GM12878 (cell line): ENCODE data around the gene TMEM135. TPM values are rescaled to one million over a fixed set of nuclear protein-coding genes. Genes with fewer than 3 reads are reported as not detected.

Source experiments
- ATAC-seq: fragments of 200-7000 bp; cut with Tn5 transposase; 3 replicates; pipeline ENCODE4 v1.9.1; 2020; ENCODE audit warnings: mild to moderate bottlenecking, moderate library complexity
- BruUV-seq: library from RNA; stranded (reverse); fragments of 400-500 nt; replicated peaks from 2 replicates; lab custom pipeline; 2021; lab: Mats Ljungman, UMichigan
- CTCF ChIA-PET: fragments of 300-600 bp; sonication (Branson Sonifier 250); formaldehyde crosslinking; extraction: SDS; loops from one replicate; lab custom pipeline; 2021; ENCODE audit warnings: inconsistent platforms; lab: Yijun Ruan, JAX
- POLR2A ChIA-PET: fragments of 350-600 bp; formaldehyde crosslinking; extraction: SDS; loops from one replicate; lab custom pipeline; 2021; ENCODE audit warnings: inconsistent platforms; lab: Charles Lee
- RAD21 ChIA-PET: fragments of 300-600 bp; sonication (Branson Sonifier 250); formaldehyde crosslinking; loops from one replicate; lab custom pipeline; 2023; ENCODE audit warnings: antibody characterized with exemption; ENCODE audit not compliant: unreplicated experiment; lab: Charles Lee
- SMC1A ChIA-PET: fragments of 300-600 bp; sonication (Branson Sonifier 250); formaldehyde crosslinking; loops from one replicate; lab custom pipeline; 2023; ENCODE audit not compliant: unreplicated experiment, uncharacterized antibody; lab: Charles Lee
- DNase-seq: peaks from one replicate; pipeline ENCODE4 v3.0.0-alpha.2; 2011; ENCODE audit warnings: low read depth, low spot score
- FAIRE-seq: peaks from 3 replicates; lab custom pipeline; 2011; peaks lifted over from hg19 to GRCh38; lab: Jason Lieb, UNC
- H2AFZ ChIP-seq: 2 replicates; pipeline ENCODE4 v1.6.0; 2011; ENCODE audit warnings: low read depth, low read length, control low read depth; ENCODE audit not compliant: control insufficient read depth
- H3K27ac ChIP-seq: 2 replicates; pipeline ENCODE4 v1.5.1; 2011; ENCODE audit warnings: control low read depth; ENCODE audit not compliant: control insufficient read depth, insufficient read depth
- H3K27me3 ChIP-seq, 2 experiments: replicated peaks in 1 of 2; 2 replicates each; pipeline versions ENCODE4 v1.6.0 to v1.6.1; 2011; ENCODE audit warnings: low read length in 1 of 2; ENCODE audit not compliant: control insufficient read depth in 2 of 2, insufficient read depth in 2 of 2
- H3K36me3 ChIP-seq, 2 experiments: 2 replicates each; pipeline ENCODE4 v1.5.1; 2011; ENCODE audit warnings: low read length in 1 of 2; ENCODE audit not compliant: control insufficient read depth in 2 of 2, insufficient read depth in 2 of 2
- H3K4me1 ChIP-seq: 2 replicates; pipeline ENCODE4 v1.6.1; 2011; ENCODE audit warnings: mild to moderate bottlenecking, low read length, moderate library complexity, mixed read lengths; ENCODE audit not compliant: control insufficient read depth, insufficient read depth
- H3K4me2 ChIP-seq: 2 replicates; pipeline ENCODE4 v1.6.0; 2011; ENCODE audit warnings: control low read depth; ENCODE audit not compliant: control insufficient read depth, insufficient read depth
- H3K4me3 ChIP-seq: fragments of 200-600 bp; sonication (generic); 2 replicates; pipeline ENCODE4 v1.5.1; 2016
- H3K79me2 ChIP-seq: 2 replicates; pipeline ENCODE4 v1.6.0; 2011; ENCODE audit warnings: low read length; ENCODE audit not compliant: control insufficient read depth, insufficient read depth
- H3K9ac ChIP-seq: 2 replicates; pipeline ENCODE4 v1.8.0; 2011; ENCODE audit warnings: low read length, control low read depth, mixed read lengths; ENCODE audit not compliant: control insufficient read depth, insufficient read depth
- H3K9me3 ChIP-seq: replicated peaks from 3 replicates; pipeline ENCODE4 v1.5.1; 2011; ENCODE audit warnings: mild to moderate bottlenecking, low read length; ENCODE audit not compliant: control insufficient read depth, insufficient read depth
- H4K20me1 ChIP-seq: 2 replicates; pipeline ENCODE4 v1.6.0; 2011; ENCODE audit not compliant: control insufficient read depth, insufficient read depth
- BACH1 ChIP-seq: fragments of 450-650 bp; IDR thresholded peaks from 2 replicates; pipeline ENCODE4 v1.6.1; 2017; ENCODE audit warnings: mild to moderate bottlenecking, borderline replicate concordance
- CBX5 ChIP-seq: sonication (generic); IDR thresholded peaks from 2 replicates; pipeline ENCODE4 v1.6.1; 2016; ENCODE audit warnings: low read depth, moderate library complexity, mild to moderate bottlenecking, inconsistent platforms
- E4F1 ChIP-seq: fragments of 450-650 bp; IDR thresholded peaks from 2 replicates; pipeline ENCODE4 v1.6.1; 2018; ENCODE audit warnings: borderline replicate concordance, mild to moderate bottlenecking; ENCODE audit not compliant: partially characterized antibody
- EED ChIP-seq: sonication (generic); IDR thresholded peaks from 2 replicates; pipeline ENCODE4 v1.6.1; 2016; ENCODE audit warnings: antibody characterized with exemption, low read depth
- ELK1 ChIP-seq: IDR thresholded peaks from 2 replicates; pipeline ENCODE4 v1.6.1; 2012; ENCODE audit warnings: low read depth, low read length, improper control_type of control experiment
- ESRRA ChIP-seq: IDR thresholded peaks from 2 replicates; pipeline ENCODE4 v1.6.1; 2012; ENCODE audit warnings: mild to moderate bottlenecking, low read length, improper control_type of control experiment
- HDGF ChIP-seq: fragments of 450-650 bp; IDR thresholded peaks from 2 replicates; pipeline ENCODE4 v1.6.1; 2016; ENCODE audit warnings: antibody characterized with exemption
- IRF4 ChIP-seq: IDR thresholded peaks from 2 replicates; pipeline ENCODE4 v1.6.1; 2011; ENCODE audit warnings: low read depth, low read length
- IRF5 ChIP-seq: fragments of 450-650 bp; IDR thresholded peaks from 2 replicates; pipeline ENCODE4 v1.6.1; 2017; ENCODE audit warnings: borderline replicate concordance
- POLR2A ChIP-seq: IDR thresholded peaks from 2 replicates; pipeline ENCODE4 v1.6.1; 2011; ENCODE audit warnings: low read depth, mild to moderate bottlenecking, low read length
- POLR2AphosphoS2 ChIP-seq: IDR thresholded peaks from 2 replicates; pipeline ENCODE4 v1.6.1; 2011; ENCODE audit warnings: low read depth, mild to moderate bottlenecking, low read length, improper control_type of control experiment, moderate library complexity
- RB1 ChIP-seq: fragments of 450-650 bp; formaldehyde crosslinking; IDR thresholded peaks from 2 replicates; pipeline ENCODE4 v1.6.1; 2017; ENCODE audit warnings: mild to moderate bottlenecking, borderline replicate concordance
- RUNX3 ChIP-seq: IDR thresholded peaks from 2 replicates; pipeline ENCODE4 v1.6.1; 2012; ENCODE audit warnings: low read length, inconsistent platforms
- SPI1 ChIP-seq: IDR thresholded peaks from 2 replicates; pipeline ENCODE4 v1.6.1; 2011; ENCODE audit warnings: low read depth, mild to moderate bottlenecking, low read length, moderate library complexity, borderline replicate concordance; ENCODE audit not compliant: insufficient read depth
- SRF ChIP-seq, 2 experiments: IDR thresholded peaks; 2 replicates each; pipeline ENCODE4 v1.6.1; 2011; ENCODE audit warnings: low read depth in 2 of 2, low read length in 2 of 2, mild to moderate bottlenecking in 1 of 2, moderate library complexity in 1 of 2
- TARDBP ChIP-seq: IDR thresholded peaks from 2 replicates; pipeline ENCODE4 v1.6.1; 2016; ENCODE audit warnings: borderline replicate concordance
- USF2 ChIP-seq: IDR thresholded peaks from 2 replicates; pipeline ENCODE4 v1.6.1; 2011; ENCODE audit warnings: low read depth, low read length, improper control_type of control experiment, borderline replicate concordance
- WGBS: methylation state at CpG from one replicate; pipeline ENCODE4 v1.1.6; 2016; ENCODE audit warnings: low lambda C conversion rate; ENCODE audit not compliant: insufficient replicate concordance, insufficient coverage; ENCODE audit errors: missing lambda C conversion rate; 5-methylcytosine and 5-hydroxymethylcytosine counted together
- in situ Hi-C: fragments of 300-500 bp; cut with MboI; formaldehyde crosslinking; loops from 9 replicates; pipeline ENCODE4 v1.14.3; 2018; ENCODE audit warnings: mixed read lengths
- intact Hi-C: fragments of 100-400 bp; cut with micrococcal nuclease; formaldehyde crosslinking; loops from one replicate; pipeline ENCODE4 v1.14.2; 2022; ENCODE audit not compliant: unreplicated experiment
- polyA plus RNA-seq, 11 experiments: library from polyadenylated mRNA; depleted of rRNA in 4 of 11; unstranded in 6 of 11; stranded (reverse) in 5 of 11; fragments of >200 nt; fragmentation: Nextera tagmentation in 4 of 11; fragmentation: Illumina TruSeq in 1 of 11; extraction: Ambion mirVana in 4 of 11; extraction: Trizol in 1 of 11; gene quantifications; 1 replicate in 1 of 11; 2 replicates in 10 of 11; pipeline versions ENCODE4 v1.2.1 to v1.2.3, GENCODE V29; 2011 to 2016; ENCODE audit warnings: inconsistent platforms in 2 of 11, missing spikeins in 2 of 11, low read depth in 1 of 11
- total RNA-seq, 4 experiments: library from RNA; depleted of rRNA in 3 of 4; stranded (reverse); fragments of >200 nt in 3 of 4; fragmentation: Illumina TruSeq in 1 of 4; extraction: Trizol in 1 of 4; gene quantifications; 2 replicates each; pipeline versions ENCODE4 v1.2.1 to v1.2.3, GENCODE V29; 2013 to 2021
- TF ChIP-seq, protein P1 (sequence below): fragments of 450-650 bp; IDR thresholded peaks from 2 replicates; pipeline ENCODE4 v1.6.1; 2016; ENCODE audit warnings: mild to moderate bottlenecking

The TMEM135 gene
- total and polyA plus RNA-seq, 10 of the 15 experiments (the other 5 are each of a cell fraction or from before 2014, with no cell fraction given) = 7.2 to 117 (median 12.9) TPM

GRCh38 chr11:86988351-86988881 is 49.3 kb upstream of the TMEM135 start (continued):
- TF ChIP-seq USF2 = no peak
- no peak for TF ChIP-seq TARDBP
- TF ChIP-seq RB1 = no peak
- TF ChIP-seq, protein P1, sequence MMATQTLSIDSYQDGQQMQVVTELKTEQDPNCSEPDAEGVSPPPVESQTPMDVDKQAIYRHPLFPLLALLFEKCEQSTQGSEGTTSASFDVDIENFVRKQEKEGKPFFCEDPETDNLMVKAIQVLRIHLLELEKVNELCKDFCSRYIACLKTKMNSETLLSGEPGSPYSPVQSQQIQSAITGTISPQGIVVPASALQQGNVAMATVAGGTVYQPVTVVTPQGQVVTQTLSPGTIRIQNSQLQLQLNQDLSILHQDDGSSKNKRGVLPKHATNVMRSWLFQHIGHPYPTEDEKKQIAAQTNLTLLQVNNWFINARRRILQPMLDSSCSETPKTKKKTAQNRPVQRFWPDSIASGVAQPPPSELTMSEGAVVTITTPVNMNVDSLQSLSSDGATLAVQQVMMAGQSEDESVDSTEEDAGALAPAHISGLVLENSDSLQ = no peak
- no peak for TF ChIP-seq CBX5
- TF ChIP-seq EED = no peak
- TF ChIP-seq HDGF = no peak
- no peak for TF ChIP-seq IRF4
- no peak for TF ChIP-seq POLR2AphosphoS2
- TF ChIP-seq, all 136 proteins: peak for 0

GRCh38 chr11:86990031-86990430 is 47.7 kb upstream of the TMEM135 start:
- ATAC-seq (no peak), FAIRE-seq (no peak), DNase-seq (no peak)
- WGBS = 0% methylated on average over 1 of the region's 1 CpG
- Histone ChIP-seq H3K4me2 (no peak overlapping the region), H3K9ac (no peak overlapping the region), H2AFZ (no peak overlapping the region), H3K27me3 (no peaks in the 10 kb centered on the region), H3K36me3 (no peaks in the 10 kb centered on the region), H3K9me3 (no peaks in the 10 kb centered on the region), H3K4me3 (no peak overlapping the region), H4K20me1 (no peaks in the 10 kb centered on the region), H3K27ac (no peak overlapping the region), H3K79me2 (no peaks in the 10 kb centered on the region), H3K4me1 (no peaks in the 10 kb centered on the region)
- in situ Hi-C loops = no loop called here
- CTCF ChIA-PET = interaction anchor here (1.1 kb wide), 1 partner anchor 108 kb away, joined by 4 read pairs; no protein-coding TSS in a partner anchor
- intact Hi-C loops = no loop called here
- SMC1A ChIA-PET = interaction anchor here (1.0 to 1.1 kb wide), 2 partner anchors 9 kb away, joined by 3 read pairs; no protein-coding TSS in a partner anchor
- POLR2A ChIA-PET = no interaction called here
- RAD21 ChIA-PET = interaction anchor here (0.6 kb wide), 1 partner anchor 123 kb away, joined by 3 read pairs; no protein-coding TSS in a partner anchor
- BruUV-seq = no TSS peak
- TF ChIP-seq SRF (IDR thresholded peaks at IDR 0.05; ENCODE audit: low read depth in 2 of 2, low read length in 2 of 2) (no peak), ESRRA (no peak), SPI1 (no peak), BACH1 (no peak), HDGF (no peak), E4F1 (no peak), IRF5 (no peak), ELK1 (no peak), RUNX3 (no peak), POLR2A (no peak)
